SHP77 treated with DMSO at 0.1 percent for 48 hours (cell line): Measurements from ENCODE around the gene WDR18.

ENCODE experiments used
- DNase-seq: peaks from one replicate; lab custom pipeline; 2025; lab: John Stamatoyannopoulos, UW

Gene WDR18

GRCh38 chr19:1008268-1009040 is 24.3 kb downstream of the WDR18 start:
- no peak for DNase-seq

DNA sequence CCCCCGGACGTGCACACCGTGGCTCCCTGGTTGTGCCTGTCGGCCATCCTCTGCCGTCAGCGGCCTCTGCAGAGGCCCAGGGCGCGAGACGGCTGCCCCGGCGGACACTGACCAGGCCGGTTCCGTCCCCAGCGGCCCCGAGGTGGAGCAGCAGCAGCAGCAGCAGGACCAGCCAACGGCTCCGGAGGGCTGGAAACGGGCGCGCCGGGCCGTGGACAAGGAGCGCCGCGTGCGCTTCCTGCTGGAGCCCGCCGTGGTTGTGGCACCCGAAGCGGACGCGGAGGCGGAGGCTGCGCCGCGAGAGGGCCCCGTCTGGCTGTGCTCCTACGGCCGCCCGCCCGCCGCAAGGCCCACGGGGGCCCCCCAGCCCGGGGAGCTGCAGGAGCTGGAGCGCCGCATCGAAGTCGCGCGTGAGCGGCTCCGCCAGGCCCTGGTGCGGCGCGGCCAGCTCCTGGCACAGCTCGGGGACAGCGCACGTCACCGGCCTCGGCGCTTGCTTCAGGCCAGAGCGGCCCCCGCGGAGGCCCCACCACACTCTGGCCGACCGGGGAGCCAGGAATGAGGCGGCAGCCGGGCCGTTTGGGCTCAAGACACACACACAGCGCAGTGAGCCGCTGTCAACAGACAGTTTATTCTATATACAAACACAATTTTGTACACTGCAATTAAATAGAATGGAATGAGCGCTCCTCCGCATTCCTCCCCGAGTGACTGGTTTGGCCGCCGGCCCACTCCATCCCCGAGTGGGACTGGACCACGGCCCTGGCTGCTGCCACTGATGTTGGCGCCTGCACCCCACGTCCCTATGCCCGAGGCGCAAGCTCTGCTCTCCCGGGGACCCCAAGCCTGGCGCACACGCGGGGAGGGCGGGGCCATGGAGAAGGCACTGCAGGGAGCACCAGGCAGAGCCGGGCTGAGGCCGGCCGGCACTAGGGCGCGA is 25.2 kb downstream of the WDR18 start:
- no peak for DNase-seq

DNA sequence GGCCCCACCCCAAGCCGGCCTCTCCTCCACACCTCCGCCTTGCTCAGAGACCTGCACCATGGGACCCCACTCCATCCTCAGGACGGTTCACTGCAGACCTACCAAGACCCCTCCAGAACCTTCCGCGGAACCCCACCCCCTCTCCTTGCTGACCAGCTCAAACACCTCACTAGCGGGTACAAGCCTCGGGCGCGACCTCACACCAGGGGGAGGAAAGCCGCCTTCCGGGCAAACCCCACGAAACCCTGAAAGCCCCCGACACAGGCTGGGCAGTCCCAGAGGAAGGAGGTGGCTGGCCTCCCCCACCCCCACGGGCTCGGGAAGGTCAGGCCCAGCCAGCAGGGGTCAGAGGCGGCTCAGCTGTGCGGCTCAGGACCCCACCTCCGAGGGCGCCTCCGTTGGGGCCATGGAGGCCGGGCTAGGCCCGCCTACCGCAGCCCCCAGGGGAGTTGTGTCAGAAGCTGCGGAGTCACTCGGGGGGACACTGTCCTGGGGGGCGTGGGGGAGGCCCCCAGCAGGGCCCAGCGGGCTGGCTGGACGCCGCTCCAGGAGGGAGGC is 25.9 kb downstream of the WDR18 start:
- DNase-seq, result no peak

- no peak for DNase-seq
These were observed 26.7 kb downstream of the WDR18 start for GRCh38 chr19:1010586-1011510.

GRCh38 chr19:1011831-1012333 is 27.7 kb downstream of the WDR18 start:
- DNase-seq, result no peak

- no peak for DNase-seq
These were observed 28.2 kb downstream of the WDR18 start for GRCh38 chr19:1012334-1012733.

DNA sequence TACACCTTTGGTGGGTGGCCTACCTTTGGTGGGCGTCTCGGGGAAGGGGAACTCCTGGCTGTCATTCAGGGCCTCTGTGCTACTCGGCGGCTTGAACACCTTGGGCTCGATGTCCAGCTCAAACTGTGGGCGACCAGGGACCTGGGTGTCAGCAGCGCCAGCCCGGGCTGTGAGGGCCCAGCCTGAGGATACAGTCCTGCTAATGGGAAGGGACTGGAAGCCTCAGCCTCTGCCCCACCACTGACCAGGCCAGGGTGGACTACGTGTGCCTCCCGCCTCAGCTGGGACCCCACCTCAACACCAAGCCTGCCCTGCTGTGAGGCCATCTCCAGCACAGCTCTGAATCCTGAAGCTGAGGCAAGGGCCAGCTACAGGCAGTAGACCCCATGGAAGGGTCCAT is 29.1 kb downstream of the WDR18 start:
- no peak for DNase-seq

DNA sequence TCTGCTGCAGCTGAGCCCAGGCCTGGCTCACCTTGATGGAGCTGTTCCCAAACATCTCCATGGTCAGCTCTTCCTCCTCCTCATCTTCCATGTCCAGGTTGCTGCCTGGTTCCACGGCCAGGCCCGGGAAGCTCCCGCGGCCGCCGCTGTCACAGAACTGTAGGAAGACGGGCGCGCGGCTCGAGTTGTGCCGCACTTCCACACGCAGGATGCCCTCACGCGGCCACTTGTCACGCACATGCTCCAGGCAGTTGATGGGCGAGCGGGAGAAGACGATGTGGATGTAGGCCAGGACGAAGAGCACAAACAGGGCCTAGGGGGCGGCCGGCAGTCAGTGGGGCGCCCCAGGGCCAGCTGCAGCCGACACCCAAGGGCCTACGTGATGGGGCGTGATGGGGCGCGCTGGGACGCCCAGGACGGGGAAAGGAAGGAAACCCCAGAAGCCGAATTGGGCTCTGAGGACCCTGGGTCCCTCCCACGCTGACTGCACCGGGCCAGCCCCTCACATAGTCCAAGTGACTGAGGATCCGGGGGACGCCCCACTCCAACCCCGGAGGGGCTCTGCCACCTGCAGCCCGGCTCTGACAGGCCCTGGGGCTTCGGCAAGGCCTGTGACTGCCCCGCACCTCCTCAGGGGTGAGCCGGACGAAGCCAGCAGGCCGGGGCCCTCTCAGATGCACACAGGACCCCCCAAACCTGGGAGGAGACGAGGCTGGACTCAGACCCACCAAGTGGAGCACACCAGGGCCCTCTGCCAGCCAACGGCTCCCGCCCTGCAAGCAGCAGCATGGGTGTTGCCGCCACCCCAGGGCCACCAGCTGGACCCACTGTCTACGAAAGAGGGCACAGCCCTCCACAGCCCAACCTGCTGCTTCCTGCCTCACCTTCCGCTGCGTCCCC is 30.3 kb downstream of the WDR18 start:
- no peak for DNase-seq

DNA sequence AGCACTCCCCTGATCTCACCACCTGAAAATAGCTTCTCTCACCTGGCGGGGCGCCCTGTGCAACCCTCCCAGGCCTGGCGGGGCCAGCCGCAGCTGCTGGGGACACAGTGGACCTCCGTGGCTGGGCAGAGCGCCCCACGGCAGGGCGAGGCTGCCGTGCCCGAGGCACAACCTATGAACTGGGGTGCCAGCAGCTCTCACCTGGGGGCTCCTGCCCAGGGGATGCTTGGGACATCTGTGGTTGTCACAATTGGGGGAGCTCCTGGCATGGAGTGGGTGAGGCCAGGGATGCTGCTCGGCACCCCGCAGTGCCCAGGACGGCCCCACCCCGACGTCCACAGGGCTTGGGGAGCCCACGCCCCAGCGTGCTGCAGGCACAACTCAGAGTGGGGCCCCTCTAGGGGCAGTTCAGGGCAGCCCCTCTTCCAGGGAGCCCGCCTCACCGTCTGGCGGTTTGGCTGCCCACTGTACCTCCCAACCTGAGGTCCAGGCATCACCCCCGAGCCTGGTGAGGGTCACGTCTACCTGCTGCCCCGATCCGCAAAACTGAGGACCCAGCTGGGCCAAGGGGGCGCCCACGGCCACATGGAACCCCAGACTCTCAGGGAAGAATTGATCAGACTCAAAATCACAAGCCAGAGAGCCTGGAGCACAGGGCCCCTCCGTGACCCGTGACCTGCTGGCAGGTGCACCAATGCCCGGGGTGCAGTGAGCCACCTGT is 31.1 kb downstream of the WDR18 start:
- no peak for DNase-seq

- no peak for DNase-seq
These were observed 31.9 kb downstream of the WDR18 start for GRCh38 chr19:1015782-1016646.

DNA sequence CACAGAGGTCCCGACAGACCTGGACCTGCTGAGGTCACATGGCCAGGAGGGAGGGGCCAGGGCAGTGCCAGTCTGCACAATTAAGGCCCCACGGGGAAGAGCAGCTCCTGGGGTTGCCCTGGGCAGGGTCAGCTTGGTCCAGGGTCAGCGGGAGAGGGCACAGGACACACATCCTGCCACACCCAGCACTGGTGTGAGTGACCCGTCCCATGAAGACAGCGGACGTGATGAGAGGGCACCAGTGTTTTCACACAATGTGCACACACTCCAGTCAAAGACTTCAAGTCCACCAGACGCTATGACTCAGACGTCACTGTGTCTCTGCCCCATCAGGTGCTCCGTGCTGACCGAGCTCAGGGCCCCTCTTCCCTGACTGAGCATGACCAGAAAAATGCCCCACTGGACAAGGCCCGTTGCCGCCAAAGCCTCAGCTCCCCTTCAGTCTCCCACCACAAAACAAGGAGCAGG is 32.5 kb downstream of the WDR18 start:
- no peak for DNase-seq

DNA sequence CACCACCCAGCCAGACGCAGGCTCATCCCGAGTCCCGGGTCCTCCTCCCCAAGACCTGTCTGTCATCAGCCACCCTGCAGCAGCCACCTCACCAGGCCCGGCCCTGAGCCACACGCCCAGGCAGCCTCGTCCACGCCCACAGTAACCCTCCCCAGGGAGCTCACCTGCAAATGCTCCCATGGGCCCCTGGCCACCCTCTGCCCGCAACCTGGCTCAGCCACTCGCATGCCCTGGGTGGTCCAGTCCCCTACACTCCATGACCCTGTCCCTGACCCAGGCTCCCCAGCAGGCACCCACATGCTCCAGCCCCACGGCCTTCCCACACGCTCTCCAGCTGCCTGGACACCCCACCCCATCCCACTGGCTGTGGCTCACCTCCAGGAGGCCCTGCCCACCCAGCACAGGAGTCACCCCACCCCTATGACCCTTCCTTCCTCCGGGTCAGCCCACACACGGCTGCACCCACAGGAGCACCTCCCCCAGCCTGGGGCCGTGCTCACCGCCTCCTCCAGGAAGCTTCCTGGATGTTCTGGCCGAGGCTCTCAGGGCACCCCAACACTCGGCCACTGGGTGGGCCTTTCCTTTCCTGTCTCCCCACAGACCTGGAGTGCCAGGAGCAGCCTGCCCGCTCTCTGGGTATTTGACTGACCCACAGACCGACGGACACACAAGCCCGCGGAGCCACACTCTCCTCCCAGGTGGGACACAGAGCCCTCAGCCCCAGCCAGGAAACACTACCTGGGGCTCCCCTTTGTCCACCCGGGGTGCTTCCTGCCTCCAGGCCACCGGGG is 33.2 kb downstream of the WDR18 start:
- no peak for DNase-seq

DNA sequence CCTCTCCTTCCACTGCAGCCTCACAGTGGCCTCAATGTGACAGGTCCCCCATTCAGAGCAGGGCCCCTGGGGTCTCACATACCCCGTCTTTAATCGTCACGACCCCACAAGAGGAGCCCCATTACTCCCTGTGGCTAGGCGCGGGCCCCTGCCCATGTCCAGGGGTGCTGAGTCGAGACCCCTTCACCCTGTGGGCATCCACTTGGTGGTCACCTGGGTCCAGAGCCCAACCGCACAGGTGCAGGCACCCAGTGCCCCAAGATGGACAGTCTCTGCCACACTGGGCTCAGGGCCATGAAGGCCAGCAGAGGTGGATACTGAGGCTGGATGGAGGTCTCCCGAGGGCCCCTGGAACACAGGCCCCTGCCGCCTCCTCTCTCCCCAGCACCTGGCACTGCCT is 33.8 kb downstream of the WDR18 start:
- no peak for DNase-seq

DNA sequence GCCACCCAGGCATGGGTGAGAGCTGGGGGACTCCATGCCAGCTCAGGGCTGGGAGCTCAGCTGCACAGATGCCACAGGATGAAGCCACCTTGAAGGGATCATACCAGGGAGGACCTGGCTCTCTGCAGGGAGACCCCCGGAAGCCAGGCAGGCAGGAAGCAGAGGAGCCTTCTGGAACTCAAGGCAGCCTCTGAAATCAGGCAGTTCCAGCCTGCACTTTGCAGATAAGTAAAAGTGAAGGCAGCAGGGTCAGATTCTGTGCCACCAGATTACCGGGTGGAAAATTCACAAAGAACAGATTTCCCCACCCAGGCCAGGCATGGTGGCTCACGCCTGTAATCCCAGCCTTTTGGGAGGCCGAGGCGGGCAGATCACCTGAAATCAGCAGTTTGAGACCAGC is 34.2 kb downstream of the WDR18 start:
- DNase-seq, result no peak

GRCh38 chr19:1018932-1019615 is 34.9 kb downstream of the WDR18 start:
- DNase-seq, result no peak

DNA sequence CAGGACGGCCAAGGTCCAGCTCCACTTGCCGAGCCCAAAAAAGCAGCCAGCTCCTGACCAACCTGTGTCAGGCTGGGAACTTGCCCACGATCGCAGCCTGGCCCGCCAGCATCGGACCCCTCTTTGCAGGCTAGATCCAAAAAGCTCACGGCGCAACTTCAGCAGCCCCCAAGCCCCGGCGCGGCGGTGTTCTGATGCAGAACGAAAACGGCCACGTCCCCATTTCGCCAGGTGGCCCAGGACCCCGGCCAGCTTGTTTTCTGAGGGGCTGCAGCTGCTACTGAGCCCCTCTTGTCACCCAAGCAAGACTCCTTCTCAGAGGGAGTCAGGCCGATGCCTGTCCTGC is 35.4 kb downstream of the WDR18 start:
- no peak for DNase-seq
